Lung (tissue), 12 donors: Measurements from ENCODE around the gene SETBP1. TPM values are rescaled to one million over a fixed set of nuclear protein-coding genes. Genes with fewer than 3 reads are reported as not detected.
A peak's percentile ranks its signal among the peaks of the same experiment; 100 is the strongest.

Source experiments
- ATAC-seq: fragments of 200-7000 bp; cut with Tn5 transposase; one replicate; pipeline ENCODE4 v1.9.1; 2020; ENCODE audit warnings: moderate number of reproducible peaks; ENCODE audit not compliant: insufficient read depth, low FRiP score
- DNase-seq, 3 donors: peaks; one replicate each; pipeline ENCODE4 v3.0.0-alpha.2; 2013 to 2017
- H3K27ac ChIP-seq, 2 donors: one replicate each; pipeline ENCODE4 v1.5.1; 2013; ENCODE audit warnings: mild to moderate bottlenecking in 2 of 2, moderate library complexity in 2 of 2, control low read depth in 1 of 2, inconsistent platforms in 1 of 2, low read depth in 1 of 2, low read length in 1 of 2
- H3K27me3 ChIP-seq, 3 donors: one replicate each; pipeline ENCODE4 v1.5.1; 2013; ENCODE audit warnings: low read length in 2 of 3; ENCODE audit not compliant: control insufficient read depth in 3 of 3, insufficient read depth in 3 of 3
- H3K36me3 ChIP-seq, 4 donors: one replicate each; pipeline ENCODE4 v1.5.1; 2013; ENCODE audit warnings: low read length in 4 of 4, mild to moderate bottlenecking in 1 of 4, moderate library complexity in 1 of 4; ENCODE audit not compliant: control insufficient read depth in 4 of 4, insufficient read depth in 4 of 4
- H3K4me1 ChIP-seq, 5 donors: one replicate each; pipeline ENCODE4 v1.5.1; 2013; ENCODE audit warnings: low read length in 5 of 5, mild to moderate bottlenecking in 2 of 5, moderate library complexity in 1 of 5; ENCODE audit not compliant: control insufficient read depth in 5 of 5, insufficient read depth in 5 of 5
- H3K4me3 ChIP-seq: one replicate; pipeline ENCODE4 v1.5.1; 2013; ENCODE audit warnings: mild to moderate bottlenecking, control low read depth, moderate library complexity
- H3K9ac ChIP-seq, 2 donors: one replicate each; pipeline ENCODE4 v1.5.1; 2013; ENCODE audit warnings: low read length in 2 of 2, control low read depth in 1 of 2; ENCODE audit not compliant: insufficient read depth in 1 of 2
- H3K9me3 ChIP-seq, 4 donors: one replicate each; pipeline ENCODE4 v1.5.1; 2013; ENCODE audit warnings: low read length in 3 of 4, mild to moderate bottlenecking in 1 of 4, moderate library complexity in 1 of 4; ENCODE audit not compliant: control insufficient read depth in 4 of 4, insufficient read depth in 3 of 4
- WGBS, 2 donors: extraction: QIAGEN DNeasy Blood & Tissue Kit; methylation state at CpG; one replicate each; pipeline ENCODE4 v1.1.7; 2013; 5-methylcytosine and 5-hydroxymethylcytosine counted together
- polyA plus RNA-seq, 2 donors: library from polyadenylated mRNA; stranded (reverse); fragments of 200-250 nt; gene quantifications; one replicate each; pipeline ENCODE4 v1.2.1, GENCODE V29; 2013
- total RNA-seq, 2 donors: library from RNA; depleted of rRNA in 1 of 2; stranded (reverse); fragments of >200 nt in 1 of 2; gene quantifications; one replicate each; pipeline ENCODE4 v1.2.1, GENCODE V29; 2014 to 2021
- TF ChIP-seq, protein P1 (sequence below): IDR thresholded peaks from 2 replicates; pipeline ENCODE4 v1.5.1; 2012; ENCODE audit warnings: mild to moderate bottlenecking; ENCODE audit errors: control extremely low read depth, extremely low read depth
- donor health status: control.
- donor health status: control.
- donor health status: Bipolar disorder and iron deficiency.
- donor health status: healthy.
- donor health status: DM: yes; HTN: yes; CAD: no.

SETBP1 gene
- total and polyA plus RNA-seq, 4 donors: 1.6 to 43.8 (median 16.6) TPM

DNA sequence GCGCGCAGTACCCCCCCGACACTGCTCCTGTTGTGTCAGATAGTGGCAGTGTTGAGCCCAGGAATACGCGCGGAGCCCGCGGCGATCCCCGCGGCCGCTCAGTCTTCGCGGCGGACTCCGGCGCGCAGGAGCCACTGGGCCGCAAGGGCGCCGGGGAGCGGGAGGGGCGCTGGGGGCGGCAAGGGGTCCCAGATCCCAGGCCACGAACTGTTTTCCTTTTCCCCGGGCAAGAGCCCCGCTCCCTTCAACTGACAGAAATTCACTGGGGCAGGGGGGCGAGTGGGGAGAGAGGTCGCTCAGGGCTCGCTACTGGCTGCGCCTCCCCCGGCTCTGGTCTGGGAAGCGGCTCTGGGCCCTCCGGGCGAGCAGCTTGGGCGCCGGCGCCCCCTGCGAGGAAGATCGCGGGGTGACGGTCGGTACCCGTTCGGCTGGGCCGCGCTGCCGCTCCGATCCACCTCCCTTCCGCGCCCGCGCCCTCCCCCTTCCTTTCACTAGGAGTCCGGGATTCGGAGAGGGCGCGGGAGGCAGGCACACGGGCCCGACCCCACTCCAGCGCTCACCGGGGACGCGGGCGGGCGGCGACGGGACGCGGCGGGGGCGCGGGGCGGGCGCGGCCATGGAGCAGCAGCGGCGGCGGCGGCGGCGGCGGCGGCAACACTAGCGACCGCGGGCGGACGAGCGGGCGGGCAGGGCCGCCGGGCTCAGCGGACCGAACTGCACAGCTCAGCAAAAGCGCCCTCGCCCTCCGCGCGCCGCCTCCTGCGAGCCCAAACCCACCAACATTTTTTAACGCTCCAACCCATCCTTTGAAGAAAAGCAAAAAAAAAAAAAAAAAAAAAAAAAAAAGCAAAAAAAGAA, 1.4 kb upstream of the SETBP1 start:
- WGBS, 2 donors: 0 to 1% methylated on average over 67 to 102 of the region's 102 CpGs
- TF ChIP-seq, protein P1, sequence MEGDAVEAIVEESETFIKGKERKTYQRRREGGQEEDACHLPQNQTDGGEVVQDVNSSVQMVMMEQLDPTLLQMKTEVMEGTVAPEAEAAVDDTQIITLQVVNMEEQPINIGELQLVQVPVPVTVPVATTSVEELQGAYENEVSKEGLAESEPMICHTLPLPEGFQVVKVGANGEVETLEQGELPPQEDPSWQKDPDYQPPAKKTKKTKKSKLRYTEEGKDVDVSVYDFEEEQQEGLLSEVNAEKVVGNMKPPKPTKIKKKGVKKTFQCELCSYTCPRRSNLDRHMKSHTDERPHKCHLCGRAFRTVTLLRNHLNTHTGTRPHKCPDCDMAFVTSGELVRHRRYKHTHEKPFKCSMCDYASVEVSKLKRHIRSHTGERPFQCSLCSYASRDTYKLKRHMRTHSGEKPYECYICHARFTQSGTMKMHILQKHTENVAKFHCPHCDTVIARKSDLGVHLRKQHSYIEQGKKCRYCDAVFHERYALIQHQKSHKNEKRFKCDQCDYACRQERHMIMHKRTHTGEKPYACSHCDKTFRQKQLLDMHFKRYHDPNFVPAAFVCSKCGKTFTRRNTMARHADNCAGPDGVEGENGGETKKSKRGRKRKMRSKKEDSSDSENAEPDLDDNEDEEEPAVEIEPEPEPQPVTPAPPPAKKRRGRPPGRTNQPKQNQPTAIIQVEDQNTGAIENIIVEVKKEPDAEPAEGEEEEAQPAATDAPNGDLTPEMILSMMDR: peak; percentile 64
- Histone ChIP-seq H3K27me3 (no peaks in the 10 kb centered on the region), H3K9ac (peak overlapping the region; percentile 31 to 32), H3K27ac (peak overlapping the region; percentile 95 to 98), H3K9me3 (no peaks in the 10 kb centered on the region), H3K36me3 (peaks cover 0 to 2% (median 0%) of the 10 kb centered on the region in 4 donors), H3K4me1 (peaks cover 2 to 32% (median 19%) of the 10 kb centered on the region in 5 donors), H3K4me3 (peak overlapping the region; percentile 74)
- ATAC-seq (peak; percentile 91), DNase-seq (peak; percentile 92 to 96 (median 94))

DNA sequence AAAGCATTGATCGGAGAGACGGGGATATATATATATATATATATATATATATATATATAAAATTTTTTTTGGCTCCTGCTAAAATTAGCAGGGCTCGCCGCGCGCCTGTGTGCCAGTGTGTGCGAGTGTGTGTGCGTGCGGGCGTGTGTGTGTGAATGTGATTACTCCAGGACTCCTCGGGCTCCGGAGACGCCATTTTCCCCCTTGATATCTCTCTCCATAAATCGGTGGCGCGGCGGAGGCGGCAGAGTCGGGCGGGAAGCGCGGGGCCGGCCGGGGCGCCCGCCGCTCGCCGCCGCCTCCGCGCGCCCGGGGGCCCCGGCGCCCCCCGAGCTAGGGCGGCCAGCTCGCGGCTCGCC, 795 bp upstream of the SETBP1 start:
- ATAC-seq (no peak), DNase-seq (peak; percentile 69 to 80 (median 72))
- Histone ChIP-seq H3K4me1 (peaks cover 2 to 33% (median 19%) of the 10 kb centered on the region in 5 donors), H3K9me3 (no peaks in the 10 kb centered on the region), H3K36me3 (peaks cover 0 to 2% (median 0%) of the 10 kb centered on the region in 4 donors), H3K9ac (no peak overlapping the region), H3K27ac (peak overlapping the region; percentile 84 to 89), H3K4me3 (peak overlapping the region; percentile 79), H3K27me3 (no peaks in the 10 kb centered on the region)
- TF ChIP-seq, protein P1: no peak
- 0% methylated on average over 19 to 41 of the region's 41 CpGs for WGBS, 2 donors

DNA sequence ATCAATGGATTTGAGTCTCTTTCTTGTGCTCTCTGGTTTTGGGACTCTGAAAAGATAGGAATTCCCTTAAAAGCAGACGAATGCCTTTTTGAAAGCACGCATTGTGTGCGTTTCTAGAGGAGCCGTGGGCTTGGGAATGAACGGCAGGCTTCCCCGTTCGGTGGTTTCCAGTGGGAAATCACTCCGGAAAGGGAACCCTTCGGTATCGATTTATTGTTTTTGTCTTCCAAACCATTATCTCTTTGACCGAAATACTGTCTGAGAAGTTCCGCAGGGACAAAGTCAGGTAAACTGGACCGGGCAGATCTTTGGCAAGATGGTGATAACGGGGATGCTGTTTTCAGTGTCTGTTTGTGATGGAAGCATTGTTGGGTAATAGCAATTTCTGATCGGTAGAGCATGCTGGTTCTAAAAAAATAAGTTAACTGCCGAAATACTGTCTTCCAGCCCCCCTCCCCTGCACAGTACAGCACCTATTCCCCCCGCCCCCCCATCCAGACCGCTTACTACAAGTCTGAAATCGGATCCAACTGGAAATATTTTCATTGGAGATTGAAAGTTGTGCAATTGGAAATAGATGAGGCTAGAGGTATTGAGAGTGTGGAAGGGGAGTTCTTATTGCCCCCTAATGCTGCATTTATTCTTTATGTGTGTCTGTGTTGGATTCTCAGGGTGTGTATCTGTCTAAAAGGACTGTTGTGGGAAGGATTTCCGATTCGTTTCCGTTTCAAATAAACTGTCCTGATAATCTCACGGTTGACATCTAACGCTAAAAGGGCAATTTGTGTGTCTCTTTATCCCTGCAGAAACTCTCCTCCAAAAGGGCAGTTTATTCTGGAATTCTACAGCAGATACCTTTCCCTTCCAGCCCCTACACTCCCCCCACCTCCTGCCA, 635 bp downstream of the SETBP1 start:
- peak overlapping the region in 1 of 2 donors; percentile 89 for H3K9ac ChIP-seq
- H3K4me1 ChIP-seq: peaks cover 2 to 33% (median 19%) of the 10 kb centered on the region in 5 donors
- no peaks in the 10 kb centered on the region for H3K27me3 ChIP-seq
- WGBS, 2 donors: 5 to 9% methylated on average over 24 of the region's 24 CpGs
- peak overlapping the region; percentile 32 for H3K4me3 ChIP-seq
- DNase-seq: peak in 2 of 3 donors; percentile 35 to 63
- H3K36me3 ChIP-seq: peaks cover 0 to 2% (median 0%) of the 10 kb centered on the region in 4 donors
- peak overlapping the region in 1 of 2 donors; percentile 74 for H3K27ac ChIP-seq
- no peak for ATAC-seq
- TF ChIP-seq, protein P1: no peak
- no peaks in the 10 kb centered on the region for H3K9me3 ChIP-seq
